ENCODE measurements around the gene UBL4B.
A peak's percentile ranks its signal among the peaks of the same experiment; 100 is the strongest.

Gene UBL4B

DNA sequence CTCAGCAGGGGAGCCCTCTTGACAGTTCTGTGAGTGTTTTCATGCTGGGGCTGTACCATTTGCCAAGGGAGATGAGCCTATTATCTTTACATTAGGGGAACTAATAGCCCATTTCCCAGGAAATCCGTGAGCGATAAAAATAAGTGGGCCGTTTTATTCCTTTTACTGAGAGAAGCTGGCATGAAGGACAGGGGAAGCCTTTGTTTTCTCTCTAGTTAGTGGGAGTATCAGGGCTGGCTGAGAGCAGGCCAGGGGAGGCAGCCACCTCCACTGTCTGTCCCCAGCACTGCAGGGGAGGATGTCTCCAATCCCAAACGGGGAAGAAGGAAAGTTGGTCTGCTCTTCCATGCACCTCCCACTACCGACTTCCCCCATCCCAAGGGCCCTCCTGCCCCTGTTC lies 2.5 kb downstream of the UBL4B start:
- no peak for DNase-seq (ENCODE audit: low spot score)

- DNase-seq (ENCODE audit: low spot score): no peak
Observed at GRCh38 chr1:110118636-110119396, 6.6 kb downstream of the UBL4B start.

DNA sequence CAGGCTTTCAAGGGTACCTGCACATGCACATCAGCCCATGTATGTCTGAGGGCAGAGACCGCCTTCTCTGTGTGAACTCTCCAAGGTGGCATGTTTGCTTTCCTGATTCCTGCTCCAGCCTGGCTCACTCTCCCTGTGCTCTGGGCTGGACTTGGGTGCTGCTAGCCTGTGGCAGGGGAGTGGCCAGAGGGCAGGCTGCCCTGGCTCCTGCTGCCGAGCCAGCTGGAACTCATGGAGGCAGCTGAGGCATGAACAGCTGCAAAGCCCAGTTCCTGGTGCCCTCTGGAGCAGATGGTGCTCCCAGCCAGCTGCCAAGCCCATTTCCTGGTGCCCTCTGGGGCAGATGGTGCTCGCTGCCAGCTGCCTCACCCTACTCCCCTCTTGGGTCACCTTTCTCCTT lies 7.6 kb downstream of the UBL4B start:
- no peak for DNase-seq (ENCODE audit: low spot score)

- no peak for DNase-seq (ENCODE audit: low spot score)
Observed at GRCh38 chr1:110120960-110121561, 8.8 kb downstream of the UBL4B start.

DNA sequence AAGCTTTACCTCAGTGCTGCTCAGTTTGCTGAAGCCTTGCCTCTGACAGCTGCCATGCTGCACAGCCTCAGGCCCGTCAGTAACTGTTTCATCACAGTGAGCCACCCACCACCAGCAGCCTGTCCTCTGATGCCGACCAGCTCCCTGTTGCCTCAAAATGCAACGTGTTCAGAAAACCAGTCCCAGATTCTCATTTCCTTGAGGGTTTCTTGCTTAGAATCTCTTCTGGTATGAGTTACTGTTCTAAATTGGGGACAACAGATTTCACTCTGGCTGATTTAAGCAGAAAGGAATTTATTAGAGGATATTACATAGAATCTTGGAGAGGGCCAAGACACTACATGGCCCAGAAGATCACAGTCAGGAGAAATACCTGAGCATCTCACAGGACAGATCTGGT lies 11.0 kb downstream of the UBL4B start:
- DNase-seq (ENCODE audit: low spot score): no peak

GRCh38 chr1:110125810-110126209 lies 13.6 kb downstream of the UBL4B start:
- DNase-seq (ENCODE audit: low spot score): no peak

GRCh38 chr1:110130113-110130591 lies 17.9 kb downstream of the UBL4B start:
- DNase-seq (ENCODE audit: low spot score): no peak

GRCh38 chr1:110130989-110131388 lies 18.7 kb downstream of the UBL4B start:
- no peak for DNase-seq (ENCODE audit: low spot score)

GRCh38 chr1:110132682-110133081 lies 20.4 kb downstream of the UBL4B start:
- DNase-seq (ENCODE audit: low spot score): no peak

- DNase-seq (ENCODE audit: low spot score): no peak
Observed at GRCh38 chr1:110133436-110133835, 21.2 kb downstream of the UBL4B start.

DNA sequence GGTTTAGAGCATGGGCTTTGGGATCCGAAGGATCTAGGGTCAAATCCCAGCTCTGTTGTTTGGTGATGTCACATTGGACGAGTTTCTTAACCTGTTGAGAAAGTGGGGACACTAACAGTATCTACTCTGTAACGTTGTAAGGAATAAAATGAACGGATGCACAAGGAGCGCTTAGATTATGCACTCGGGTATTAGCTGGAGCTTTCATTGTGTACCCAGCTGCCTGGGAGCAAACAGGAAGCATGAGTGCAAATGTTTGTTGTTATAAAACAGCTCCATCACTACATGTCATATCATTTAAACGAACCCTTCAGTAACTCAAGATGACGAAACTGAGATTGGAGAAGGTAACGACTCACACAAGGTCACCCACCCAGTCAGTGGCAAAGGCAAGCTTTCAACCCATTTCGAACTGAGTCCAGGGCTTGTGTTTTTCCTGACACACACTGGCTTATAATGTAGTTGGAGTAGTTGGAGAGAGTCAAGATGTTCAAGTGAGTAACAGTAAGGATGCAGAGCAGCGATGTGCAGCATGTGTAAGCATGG lies 21.9 kb downstream of the UBL4B start:
- no peak for DNase-seq (ENCODE audit: low spot score)

DNA sequence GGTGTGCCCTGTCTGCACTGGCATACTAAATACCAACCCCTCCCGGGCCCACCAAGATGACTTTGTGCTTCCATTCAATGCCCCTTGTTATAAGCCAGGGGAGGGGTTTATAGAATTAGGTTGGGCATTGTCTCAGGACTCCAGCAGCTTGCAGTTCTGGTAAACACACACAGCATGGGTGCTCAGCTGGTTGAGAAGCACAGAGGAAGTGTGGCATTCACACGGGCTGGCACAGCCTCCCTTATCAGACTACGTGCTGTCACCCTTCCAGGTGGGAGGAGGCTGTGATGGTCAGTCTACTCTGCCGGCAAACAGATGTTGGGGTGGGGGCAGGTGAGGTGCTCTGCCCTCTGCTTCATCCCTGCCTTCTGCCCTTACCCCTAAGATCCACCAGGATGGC lies 23.0 kb downstream of the UBL4B start:
- no peak for DNase-seq (ENCODE audit: low spot score)

DNA sequence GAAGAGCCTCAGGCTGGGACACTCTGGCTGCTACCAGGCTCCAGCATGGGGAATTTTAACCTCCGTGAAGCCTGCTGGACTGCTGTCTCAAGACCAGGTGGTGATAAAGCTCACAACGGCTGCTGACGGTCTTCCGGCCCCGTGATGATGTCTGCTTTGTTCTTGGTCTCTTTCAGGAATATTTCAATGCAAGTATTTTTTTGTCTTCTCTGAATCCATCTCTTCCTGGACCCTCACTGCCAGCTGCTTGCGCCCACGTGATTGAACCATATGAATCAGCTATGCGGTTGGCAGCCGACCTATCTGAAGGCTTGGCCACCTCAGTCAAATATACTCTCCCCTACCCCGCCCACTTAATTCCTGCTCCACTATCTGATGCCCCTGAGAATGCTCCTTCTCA lies 23.4 kb downstream of the UBL4B start:
- DNase-seq (ENCODE audit: low spot score): no peak

GRCh38 chr1:110136911-110137310 lies 24.7 kb downstream of the UBL4B start:
- DNase-seq (ENCODE audit: low spot score): peak; percentile 7

DNA sequence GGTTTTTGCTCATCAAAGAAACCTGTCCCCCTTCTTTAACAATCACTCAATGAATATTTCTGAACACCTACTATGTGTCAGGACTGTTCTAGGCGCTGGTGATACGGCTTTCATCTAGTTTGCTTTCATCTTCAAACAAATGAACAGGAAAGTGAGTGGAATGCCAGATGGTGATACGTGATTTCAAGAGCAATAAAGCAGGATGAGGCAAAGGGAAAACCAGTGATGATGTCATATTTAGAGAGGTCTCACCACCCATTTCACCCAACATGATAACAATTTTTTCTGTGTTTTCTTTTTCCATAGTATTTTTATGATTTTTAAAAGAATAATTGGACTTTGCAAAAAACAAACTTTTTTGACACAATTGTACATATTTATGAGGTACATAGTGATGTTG lies 26.7 kb downstream of the UBL4B start:
- DNase-seq (ENCODE audit: low spot score): no peak

- no peak for DNase-seq (ENCODE audit: low spot score)
Observed at GRCh38 chr1:110144366-110144765, 32.1 kb downstream of the UBL4B start.

- DNase-seq (ENCODE audit: low spot score): no peak
Observed at GRCh38 chr1:110148961-110149360, 36.7 kb downstream of the UBL4B start.

- DNase-seq (ENCODE audit: low spot score): no peak
Observed at GRCh38 chr1:110150330-110151174, 38.3 kb downstream of the UBL4B start, which contains the start of gene SLC6A17. Gene SLC6A17, plus strand, starts transcription at chr1:110150494. Its CDS starts 16,436 bp downstream, at chr1:110166930.

DNA sequence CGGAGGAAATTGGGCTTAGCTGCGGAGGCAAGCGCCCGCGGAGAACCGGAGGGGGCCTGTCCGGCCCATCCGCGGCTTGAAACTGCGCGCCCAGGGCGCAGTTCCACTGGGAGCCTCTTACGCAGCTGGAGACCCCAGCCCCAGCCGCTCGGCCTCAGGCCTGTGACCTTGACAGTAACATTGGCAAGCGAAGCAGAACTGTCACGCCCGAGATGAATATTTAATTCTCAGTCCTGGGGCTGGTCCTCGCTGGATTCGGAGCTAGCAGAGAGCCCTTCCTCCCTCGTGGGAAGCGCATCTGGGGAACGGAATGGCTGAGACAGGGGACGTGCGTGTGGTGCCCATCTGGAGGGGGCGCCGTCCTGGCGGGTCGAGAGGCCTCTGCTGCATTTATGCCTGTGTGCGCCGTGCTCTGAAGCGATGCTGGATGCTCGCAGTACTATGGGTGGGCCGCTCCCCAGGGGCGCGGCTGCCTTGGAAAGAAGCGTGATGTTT lies 39.0 kb downstream of the UBL4B start:
- no peak for DNase-seq (ENCODE audit: low spot score)

- DNase-seq (ENCODE audit: low spot score): no peak
Observed at GRCh38 chr1:110152133-110152785, 40.0 kb downstream of the UBL4B start.

DNA sequence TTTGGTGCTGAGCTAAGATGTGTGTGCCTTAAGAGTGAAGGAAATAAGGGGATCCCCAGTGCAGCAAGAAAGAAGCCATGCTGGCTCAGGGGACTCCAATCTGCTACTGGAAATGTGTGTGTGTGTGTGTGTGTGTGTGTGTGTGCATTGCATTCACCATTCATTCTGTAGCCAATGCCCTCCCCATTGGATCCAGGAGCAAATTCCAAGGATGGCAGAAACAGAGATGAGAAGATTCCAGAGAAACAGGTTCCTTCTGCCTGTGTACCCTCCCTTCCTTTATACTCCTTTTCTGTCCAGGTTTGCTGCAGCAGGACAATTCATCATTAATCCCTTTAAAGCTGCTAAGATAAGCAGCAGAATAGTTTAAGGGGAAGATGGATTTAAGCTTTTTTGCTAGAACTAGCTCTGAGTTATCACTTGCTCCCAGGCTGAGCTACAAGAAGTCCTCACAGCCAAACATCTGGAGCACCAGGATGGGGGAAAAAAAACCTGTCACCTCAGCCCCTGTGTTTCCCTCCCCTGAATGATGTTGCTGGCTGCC lies 41.2 kb downstream of the UBL4B start:
- DNase-seq (ENCODE audit: low spot score): no peak

All from globus pallidus (tissue), 1 donor.